GM21528 (cell line): ENCODE measurements around the gene SOCS4.

Experiments used
- ATAC-seq: cut with Tn5 transposase; IDR thresholded peaks from one replicate; pipeline ENCODE4 v1.9.1; 2021; ENCODE audit warnings: mild to moderate bottlenecking, moderate library complexity; ENCODE audit not compliant: unreplicated experiment, low FRiP score

SOCS4 gene

GRCh38 chr14:55084401-55085059 lies 57.5 kb downstream of the SOCS4 start:
- no peak for ATAC-seq

GRCh38 chr14:55085060-55085660 lies 58.1 kb downstream of the SOCS4 start:
- ATAC-seq, result no peak

GRCh38 chr14:55086938-55087337 lies 59.9 kb downstream of the SOCS4 start:
- ATAC-seq, result no peak

GRCh38 chr14:55088356-55088755 lies 61.3 kb downstream of the SOCS4 start:
- ATAC-seq, result no peak

- no peak for ATAC-seq
Observed at GRCh38 chr14:55092341-55092740, 65.3 kb downstream of the SOCS4 start.

GRCh38 chr14:55094292-55095157 lies 67.5 kb downstream of the SOCS4 start:
- no peak for ATAC-seq

- ATAC-seq, result peak; percentile 72
Observed at GRCh38 chr14:55097881-55098560, 71.0 kb downstream of the SOCS4 start.

- no peak for ATAC-seq
Observed at GRCh38 chr14:55098561-55098898, 71.5 kb downstream of the SOCS4 start.
